ENCODE data around the gene CGNL1.

CGNL1 gene

GRCh38 chr15:57406062-57406772, 29.9 kb downstream of the CGNL1 start:
- no peak overlapping the region for H3K4me3 Mint-ChIP-seq

GRCh38 chr15:57410373-57410772, 34.1 kb downstream of the CGNL1 start:
- H3K27ac Mint-ChIP-seq: no peak overlapping the region
- peaks cover 36% of the 10 kb centered on the region for H3K27me3 Mint-ChIP-seq

More at GRCh38 chr15:57406062-57406772, 29.9 kb downstream of the CGNL1 start:
- no peak overlapping the region for H3K27ac Mint-ChIP-seq
- no peaks in the 10 kb centered on the region for H3K9me3 Mint-ChIP-seq
- no peaks in the 10 kb centered on the region for H3K4me1 Mint-ChIP-seq
- DNase-seq: no peak
- H3K36me3 Mint-ChIP-seq: no peaks in the 10 kb centered on the region
- peaks cover 23% of the 10 kb centered on the region for H3K27me3 Mint-ChIP-seq
- CTCF ChIA-PET: no interaction called here

GRCh38 chr15:57411945-57412768, 35.9 kb downstream of the CGNL1 start:
- Mint-ChIP-seq H3K27me3 (peaks cover 31% of the 10 kb centered on the region), H3K9me3 (no peaks in the 10 kb centered on the region), H3K36me3 (no peaks in the 10 kb centered on the region), H3K4me3 (no peak overlapping the region), H3K4me1 (no peaks in the 10 kb centered on the region), H3K27ac (no peak overlapping the region)
- DNase-seq: no peak
- CTCF ChIA-PET: interaction anchor here (0.7 kb wide), 1 partner anchor 46 kb away, joined by 3 read pairs; no protein-coding TSS in a partner anchor

More at GRCh38 chr15:57410373-57410772, 34.1 kb downstream of the CGNL1 start:
- H3K9me3 Mint-ChIP-seq: no peaks in the 10 kb centered on the region
- no peaks in the 10 kb centered on the region for H3K36me3 Mint-ChIP-seq
- no peak for DNase-seq
- H3K4me1 Mint-ChIP-seq: no peaks in the 10 kb centered on the region
- CTCF ChIA-PET: no interaction called here
- no peak overlapping the region for H3K4me3 Mint-ChIP-seq

- no peak for DNase-seq
- Mint-ChIP-seq H3K27ac (no peak overlapping the region), H3K4me3 (no peak overlapping the region), H3K9me3 (no peaks in the 10 kb centered on the region), H3K36me3 (no peaks in the 10 kb centered on the region), H3K4me1 (no peaks in the 10 kb centered on the region), H3K27me3 (peaks cover 22% of the 10 kb centered on the region)
- CTCF ChIA-PET: no interaction called here
Measured at GRCh38 chr15:57415602-57416001, 39.3 kb downstream of the CGNL1 start.

- H3K27me3 Mint-ChIP-seq: peaks cover 16% of the 10 kb centered on the region
- H3K36me3 Mint-ChIP-seq: no peaks in the 10 kb centered on the region
- no peak overlapping the region for H3K4me3 Mint-ChIP-seq
- DNase-seq: no peak
- H3K27ac Mint-ChIP-seq: no peak overlapping the region
- no peaks in the 10 kb centered on the region for H3K9me3 Mint-ChIP-seq
- CTCF ChIA-PET: no interaction called here
- no peaks in the 10 kb centered on the region for H3K4me1 Mint-ChIP-seq
Measured at GRCh38 chr15:57418635-57419034, 42.3 kb downstream of the CGNL1 start.

- CTCF ChIA-PET: no interaction called here
- Mint-ChIP-seq H3K4me1 (no peaks in the 10 kb centered on the region), H3K27me3 (peaks cover 16% of the 10 kb centered on the region), H3K36me3 (no peaks in the 10 kb centered on the region), H3K27ac (no peak overlapping the region), H3K9me3 (no peaks in the 10 kb centered on the region), H3K4me3 (no peak overlapping the region)
- no peak for DNase-seq
Measured at GRCh38 chr15:57419335-57419734, 43.0 kb downstream of the CGNL1 start.

GRCh38 chr15:57421110-57421509, 44.8 kb downstream of the CGNL1 start:
- DNase-seq: no peak
- Mint-ChIP-seq H3K27me3 (peaks cover 6% of the 10 kb centered on the region), H3K4me3 (no peak overlapping the region), H3K27ac (no peak overlapping the region), H3K4me1 (no peaks in the 10 kb centered on the region), H3K9me3 (no peaks in the 10 kb centered on the region), H3K36me3 (no peaks in the 10 kb centered on the region)
- CTCF ChIA-PET: no interaction called here

- Mint-ChIP-seq H3K4me3 (no peak overlapping the region), H3K4me1 (no peaks in the 10 kb centered on the region), H3K27ac (no peak overlapping the region), H3K36me3 (no peaks in the 10 kb centered on the region), H3K9me3 (no peaks in the 10 kb centered on the region), H3K27me3 (peaks cover 6% of the 10 kb centered on the region)
- CTCF ChIA-PET: no interaction called here
- no peak for DNase-seq
Measured at GRCh38 chr15:57421551-57421950, 45.2 kb downstream of the CGNL1 start.

GRCh38 chr15:57422113-57422754, 45.9 kb downstream of the CGNL1 start:
- Mint-ChIP-seq H3K4me3 (no peak overlapping the region), H3K27me3 (peaks cover 7% of the 10 kb centered on the region), H3K27ac (no peak overlapping the region), H3K4me1 (no peaks in the 10 kb centered on the region), H3K36me3 (no peaks in the 10 kb centered on the region), H3K9me3 (no peaks in the 10 kb centered on the region)
- DNase-seq: no peak
- CTCF ChIA-PET: no interaction called here

- no peak for DNase-seq
- H3K4me1 Mint-ChIP-seq: no peaks in the 10 kb centered on the region
- CTCF ChIA-PET: no interaction called here
- peaks cover 13% of the 10 kb centered on the region for H3K27me3 Mint-ChIP-seq
- H3K27ac Mint-ChIP-seq: no peak overlapping the region
- no peak overlapping the region for H3K4me3 Mint-ChIP-seq
- H3K36me3 Mint-ChIP-seq: no peaks in the 10 kb centered on the region
- H3K9me3 Mint-ChIP-seq: no peaks in the 10 kb centered on the region
Measured at GRCh38 chr15:57423599-57424140, 47.4 kb downstream of the CGNL1 start.

- Mint-ChIP-seq H3K27ac (no peak overlapping the region), H3K4me3 (no peak overlapping the region), H3K27me3 (peaks cover 12% of the 10 kb centered on the region), H3K36me3 (no peaks in the 10 kb centered on the region), H3K4me1 (no peaks in the 10 kb centered on the region), H3K9me3 (no peaks in the 10 kb centered on the region)
- CTCF ChIA-PET: no interaction called here
- DNase-seq: no peak
Measured at GRCh38 chr15:57424628-57425405, 48.5 kb downstream of the CGNL1 start.

- no peak overlapping the region for H3K4me3 Mint-ChIP-seq
- H3K4me1 Mint-ChIP-seq: no peaks in the 10 kb centered on the region
- peaks cover 12% of the 10 kb centered on the region for H3K27me3 Mint-ChIP-seq
- no peaks in the 10 kb centered on the region for H3K9me3 Mint-ChIP-seq
- no peaks in the 10 kb centered on the region for H3K36me3 Mint-ChIP-seq
- no peak for DNase-seq
- H3K27ac Mint-ChIP-seq: no peak overlapping the region
- CTCF ChIA-PET: no interaction called here
Measured at GRCh38 chr15:57425842-57426241, 49.5 kb downstream of the CGNL1 start.

GRCh38 chr15:57427367-57427821, 51.1 kb downstream of the CGNL1 start:
- Mint-ChIP-seq H3K36me3 (no peaks in the 10 kb centered on the region), H3K9me3 (no peaks in the 10 kb centered on the region), H3K4me3 (no peak overlapping the region), H3K27me3 (peaks cover 13% of the 10 kb centered on the region), H3K4me1 (no peaks in the 10 kb centered on the region), H3K27ac (no peak overlapping the region)
- DNase-seq: no peak
- CTCF ChIA-PET: interaction anchor here (1.2 kb wide), 1 partner anchor 10 kb away, joined by 4 read pairs; no protein-coding TSS in a partner anchor

Data from activated naive CD4-positive, alpha-beta T cell treated with anti-CD3 and anti-CD28 coated beads, Interleukin-2, amount 10 ng/mL, durations not matched to agents 7 days and 5 days (primary cell).